Uterus (tissue), 2 donors: ENCODE data around the gene HCFC1.

ENCODE experiments used
- CTCF ChIP-seq, 4 experiments: fragments of 200-600 bp in 2 of 4; fragments of 450-650 bp in 2 of 4; sonication (generic) in 2 of 4; IDR thresholded peaks; one replicate each; pipeline ENCODE4 v1.5.1; 2016 to 2019; ENCODE audit warnings: antibody characterized with exemption in 4 of 4, mild to moderate bottlenecking in 2 of 4, moderate library complexity in 1 of 4
- POLR2A ChIP-seq, 2 donors: fragments of 450-650 bp; IDR thresholded peaks; one replicate each; pipeline ENCODE4 v1.6.1; 2016; ENCODE audit warnings: antibody characterized with exemption in 2 of 2, mild to moderate bottlenecking in 1 of 2, moderate library complexity in 1 of 2

GRCh38 chrX:153931151-153931550, 40.5 kb downstream of the HCFC1 start:
- no peak for TF ChIP-seq POLR2A (IDR thresholded peaks at IDR 0.05)
- no peak for TF ChIP-seq CTCF (IDR thresholded peaks at IDR 0.05)
